AG09319 (cell line): ENCODE results near the gene TSHZ3.

Experiments
- DNase-seq: peaks from one replicate; pipeline ENCODE4 v3.0.0-alpha.2; 2010; ENCODE audit warnings: low read depth; ENCODE audit errors: extremely low read depth
- CTCF ChIP-seq: IDR thresholded peaks from 2 replicates; pipeline ENCODE4 v1.5.1; 2011; ENCODE audit warnings: low read depth, mild to moderate bottlenecking, inconsistent platforms, low read length, moderate library complexity

TSHZ3 gene

DNA sequence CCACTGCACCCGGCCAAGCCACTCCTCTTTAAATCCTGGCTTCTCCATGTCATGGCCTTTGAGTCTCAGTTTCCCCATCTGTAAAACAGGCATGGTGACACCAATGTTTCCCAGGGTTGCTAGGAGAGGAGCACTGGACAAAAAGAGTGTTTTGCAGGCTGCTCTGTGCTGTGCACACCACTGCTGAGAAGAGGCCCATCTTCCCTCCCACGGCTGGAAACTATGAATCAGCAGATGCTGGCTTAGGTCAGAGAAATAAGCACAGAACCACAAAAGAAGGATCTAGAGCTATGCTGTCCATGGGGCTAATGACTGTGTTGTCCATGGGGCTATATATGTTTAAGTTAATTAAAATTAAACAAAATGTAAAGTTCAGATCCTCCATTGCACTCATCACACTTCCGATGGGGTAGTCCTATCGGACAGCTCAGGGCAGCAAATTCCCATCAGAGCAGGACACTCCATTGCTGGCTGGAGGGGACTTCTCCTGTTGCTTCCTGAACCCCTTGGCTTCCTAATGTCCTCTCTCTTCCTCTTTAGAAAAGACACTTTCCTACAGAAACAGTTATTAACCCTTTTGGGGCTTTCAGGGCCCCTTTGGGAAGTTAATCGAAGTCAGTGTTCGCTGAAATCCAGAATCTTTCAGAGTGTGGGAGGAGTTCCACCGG is 37.1 kb downstream of the TSHZ3 start:
- DNase-seq = peak; percentile 50

DNA sequence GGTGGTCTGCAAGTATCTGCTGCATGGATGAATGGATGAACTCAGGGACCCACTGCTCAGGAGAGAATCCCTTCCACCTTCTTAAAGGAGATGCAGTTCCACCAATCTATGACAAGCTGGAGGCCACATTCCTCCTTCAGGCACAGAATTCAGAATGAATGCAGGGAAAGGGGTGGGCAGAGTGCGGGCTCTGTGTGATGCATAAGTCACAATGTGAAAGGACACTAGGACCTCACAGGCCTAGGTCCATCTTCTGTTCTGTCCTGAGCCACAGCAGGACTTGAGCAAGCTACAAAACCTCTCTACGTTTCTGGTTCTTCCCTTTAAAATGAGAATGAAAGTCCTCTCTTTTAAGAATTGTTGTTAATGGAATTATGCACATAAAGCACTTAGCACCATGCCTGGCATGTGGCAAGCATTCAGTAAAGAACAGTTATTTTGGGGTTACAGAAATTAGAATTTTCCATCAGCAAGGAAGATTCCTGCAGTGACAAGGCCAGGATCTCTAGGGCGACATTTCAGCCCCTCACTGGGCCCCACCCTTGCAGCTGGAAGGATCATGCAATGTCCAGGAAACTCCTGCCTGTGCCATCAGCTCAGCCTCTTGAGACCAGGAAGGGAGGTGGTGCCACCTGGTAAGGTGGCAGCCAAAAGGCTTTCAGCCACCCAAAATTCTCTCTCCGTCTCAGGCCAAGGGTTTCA is 38.7 kb downstream of the TSHZ3 start:
- no peak for TF ChIP-seq CTCF
- no peak for DNase-seq

More for the DNA sequence above, 37.1 kb downstream of the TSHZ3 start:
- no peak for TF ChIP-seq CTCF

- no peak for DNase-seq
- no peak for TF ChIP-seq CTCF
Measured at GRCh38 chr19:31308781-31309180, 40.5 kb downstream of the TSHZ3 start.

DNA sequence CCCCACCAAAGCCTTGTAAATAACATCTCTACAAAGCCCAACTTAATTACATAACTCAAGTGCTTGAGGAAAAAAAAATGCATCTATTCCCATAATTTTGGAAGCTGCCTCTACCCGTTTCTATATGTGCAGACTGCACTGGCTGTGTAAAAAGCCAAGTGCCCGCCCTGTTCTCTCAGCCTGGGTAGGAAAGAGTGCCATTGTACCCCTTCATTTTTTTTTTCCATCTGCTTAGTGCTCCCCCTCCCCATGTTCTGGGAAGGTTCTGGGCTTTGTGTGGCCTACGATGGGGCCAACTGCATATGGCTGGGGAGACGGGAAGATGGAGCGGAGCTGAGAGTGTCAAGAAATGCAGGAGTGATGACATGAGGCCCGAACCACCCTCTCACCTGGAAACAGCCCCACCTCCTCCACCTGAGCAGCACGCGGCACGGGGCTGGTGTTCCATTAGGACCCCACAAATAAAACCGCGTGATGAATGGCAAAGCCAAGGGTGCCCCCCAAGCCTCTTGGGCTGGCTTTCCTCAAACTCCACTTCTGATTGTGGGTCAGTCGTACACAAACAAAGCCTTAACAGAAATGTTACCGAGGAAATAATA is 42.1 kb downstream of the TSHZ3 start:
- no peak for DNase-seq

GRCh38 chr19:31306006-31306753 is 43.1 kb downstream of the TSHZ3 start:
- no peak for DNase-seq
- TF ChIP-seq CTCF = no peak

More for the DNA sequence above, 42.1 kb downstream of the TSHZ3 start:
- no peak for TF ChIP-seq CTCF

GRCh38 chr19:31304831-31305312 is 44.4 kb downstream of the TSHZ3 start:
- TF ChIP-seq CTCF = no peak
- DNase-seq = no peak
